Epithelial cell of proximal tubule (primary cell): ENCODE results near the gene PLA2G4A. TPM values are rescaled to one million over a fixed set of nuclear protein-coding genes. Genes with fewer than 3 reads are reported as not detected.

Experiments
- DNase-seq: peaks from one replicate; pipeline ENCODE4 v3.0.0-alpha.2; 2011; ENCODE audit warnings: low read depth
- H3K4me3 ChIP-seq: 2 replicates; pipeline ENCODE4 v1.5.1; 2011; ENCODE audit warnings: low read depth, mild to moderate bottlenecking, low read length
- CTCF ChIP-seq: conservative IDR thresholded peaks from 2 replicates; pipeline ENCODE4 v1.5.1; 2012; ENCODE audit warnings: low read depth, mild to moderate bottlenecking, low read length
- total RNA-seq: library from RNA; depleted of rRNA; stranded (reverse); fragments of >200 nt; gene quantifications from 2 replicates; pipeline ENCODE4 v1.2.3, GENCODE V29; 2015

Gene PLA2G4A
- total RNA-seq, 1 donor from 2014 or later: 0.40 TPM

- no peak overlapping the region for H3K4me3 ChIP-seq
- TF ChIP-seq CTCF: no peak
- no peak for DNase-seq
Measured at GRCh38 chr1:186897008-186897407, 68.3 kb downstream of the PLA2G4A start.

- H3K4me3 ChIP-seq: no peak overlapping the region
- no peak for TF ChIP-seq CTCF
- DNase-seq: no peak
Measured at GRCh38 chr1:186899577-186899976, 70.8 kb downstream of the PLA2G4A start.

- TF ChIP-seq CTCF: no peak
- DNase-seq: no peak
- no peak overlapping the region for H3K4me3 ChIP-seq
Measured at GRCh38 chr1:186899977-186900376, 71.2 kb downstream of the PLA2G4A start.

GRCh38 chr1:186900539-186901237, 71.9 kb downstream of the PLA2G4A start:
- no peak overlapping the region for H3K4me3 ChIP-seq
- no peak for TF ChIP-seq CTCF
- no peak for DNase-seq

GRCh38 chr1:186901631-186902030, 72.9 kb downstream of the PLA2G4A start:
- DNase-seq: no peak
- TF ChIP-seq CTCF: no peak
- H3K4me3 ChIP-seq: no peak overlapping the region

- no peak overlapping the region for H3K4me3 ChIP-seq
- DNase-seq: no peak
- TF ChIP-seq CTCF: no peak
Measured at GRCh38 chr1:186903374-186904136, 74.8 kb downstream of the PLA2G4A start.

- no peak overlapping the region for H3K4me3 ChIP-seq
- DNase-seq: no peak
- TF ChIP-seq CTCF: no peak
Measured at GRCh38 chr1:186904361-186904760, 75.6 kb downstream of the PLA2G4A start.
